Stimulated activated CD4-positive, alpha-beta T cell treated with anti-CD3 and anti-CD28 coated beads, Interleukin-4, amount 100 ng/mL, for 4 hours (primary cell): ENCODE data around the gene PPP2R2B.
"Not testable (repeated sequence)": the region's sequence is repeated elsewhere in the genome, so short reads cannot be mapped to it uniquely, and the experiment has no call there.

ENCODE experiments used
- DNase-seq, 2 experiments: peaks; one replicate each; pipeline ENCODE4 v3.0.0-alpha.2; 2020

Gene PPP2R2B

GRCh38 chr5:146588331-146589027 is 290.1 kb downstream of the PPP2R2B start:
- DNase-seq: no peak

DNA sequence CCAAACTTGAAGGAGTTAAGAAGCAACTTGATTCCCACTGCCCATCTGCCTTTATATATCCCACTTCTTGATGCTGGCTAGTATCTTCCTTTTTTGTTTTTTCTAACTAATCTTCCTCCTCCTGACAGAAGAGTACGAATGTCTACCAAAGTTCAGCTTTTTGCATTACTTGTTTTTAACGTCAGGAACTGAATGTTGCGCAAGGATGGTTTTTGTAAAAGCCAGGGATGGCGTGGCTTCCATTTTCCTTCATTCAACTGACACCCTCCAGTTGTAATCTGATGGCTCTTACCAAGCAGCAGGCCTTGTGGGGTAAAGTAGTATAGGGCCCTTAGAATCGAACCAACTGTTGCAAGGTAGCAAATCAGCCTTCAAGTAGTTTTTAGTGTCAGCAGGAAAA is 291.8 kb downstream of the PPP2R2B start:
- DNase-seq: no peak

DNA sequence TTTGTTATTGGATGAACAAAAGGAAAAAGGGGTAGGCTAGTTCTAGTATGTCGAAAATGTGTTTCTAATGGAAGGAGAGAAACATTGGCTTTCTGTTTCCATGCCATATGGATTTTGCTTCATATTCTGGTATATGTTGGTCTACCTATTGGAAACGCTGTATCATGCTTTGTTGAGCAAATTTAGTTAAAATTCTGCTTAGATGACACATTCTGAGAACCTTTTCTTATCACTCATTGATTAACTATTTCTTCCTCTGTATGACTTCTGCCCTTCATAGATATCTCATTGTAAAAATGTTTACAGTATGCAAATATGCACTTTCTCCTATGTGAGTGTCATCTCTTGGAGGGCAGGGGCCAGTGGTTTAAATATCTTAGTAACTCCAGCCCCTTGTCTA is 293.8 kb downstream of the PPP2R2B start:
- DNase-seq: no peak

GRCh38 chr5:146582051-146582596 is 296.4 kb downstream of the PPP2R2B start:
- DNase-seq: no peak

DNA sequence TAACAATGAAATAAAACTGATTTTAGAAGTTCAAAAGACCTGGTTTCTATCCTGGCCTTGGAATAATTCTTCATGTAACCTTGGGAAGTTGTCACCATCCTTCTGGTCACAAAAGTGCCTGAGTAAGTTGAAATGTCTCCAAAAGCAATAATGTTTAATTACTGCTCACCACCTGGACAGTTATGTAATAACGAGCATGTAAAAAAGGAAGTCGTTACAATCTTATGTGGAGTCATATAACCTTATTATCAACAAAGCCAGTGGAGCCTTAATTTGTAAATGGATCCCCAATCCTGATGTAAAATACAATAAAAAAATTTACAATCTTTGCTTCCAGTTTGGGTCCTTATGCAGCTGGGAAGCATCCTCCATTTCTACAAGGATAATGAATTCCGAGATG is 298.3 kb downstream of the PPP2R2B start:
- no peak for DNase-seq

DNA sequence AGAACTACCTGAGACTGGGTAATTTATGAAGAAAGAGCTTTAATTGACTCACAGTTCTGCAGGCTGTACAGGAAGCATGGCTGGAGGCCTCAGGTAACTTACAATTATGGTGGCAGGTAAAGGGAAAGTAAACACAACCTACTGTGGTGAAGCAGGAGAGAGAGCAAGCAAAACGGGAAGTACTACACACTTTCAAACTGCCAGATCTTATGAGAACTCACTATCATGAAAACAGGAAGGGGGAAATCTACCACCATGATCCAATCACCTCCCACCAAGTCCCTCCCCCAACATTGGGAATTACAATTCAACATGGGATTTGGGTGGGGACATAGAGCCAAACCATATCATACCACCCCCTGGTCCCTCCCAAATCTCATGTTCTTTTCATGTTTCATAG is 303.8 kb downstream of the PPP2R2B start:
- DNase-seq: no peak

- DNase-seq: no peak
Observed at GRCh38 chr5:146568161-146568560, 310.4 kb downstream of the PPP2R2B start.

DNA sequence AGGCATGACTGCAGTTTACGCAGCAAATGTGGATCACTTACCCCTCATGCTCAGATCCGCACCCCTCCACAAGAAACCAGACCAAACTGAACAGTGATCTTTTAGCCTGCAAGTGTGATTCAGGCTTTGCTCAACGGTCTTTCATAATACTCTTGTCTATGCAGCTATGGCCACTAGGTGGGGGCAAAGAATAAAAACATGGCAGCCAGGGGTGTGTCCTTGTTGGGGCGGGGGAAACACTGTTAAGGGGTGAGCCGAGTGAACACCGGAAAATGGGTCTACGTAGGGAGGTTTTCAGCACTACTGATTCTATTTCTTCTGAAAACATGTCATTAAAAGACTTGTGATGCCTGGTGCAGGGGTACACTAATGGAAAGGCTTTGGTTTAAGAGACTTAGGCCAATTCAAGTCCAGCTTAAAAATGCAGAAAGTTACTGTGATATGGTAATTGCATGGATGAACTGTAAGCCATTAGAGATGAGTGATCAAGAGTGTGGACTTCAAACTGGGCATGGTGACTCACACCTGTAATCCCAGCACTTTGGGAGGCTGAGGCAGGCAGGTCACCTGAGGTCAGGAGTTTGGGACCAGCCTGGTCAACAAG is 312.7 kb downstream of the PPP2R2B start:
- peak in 1 of 2 experiments; percentile 24 for DNase-seq

DNA sequence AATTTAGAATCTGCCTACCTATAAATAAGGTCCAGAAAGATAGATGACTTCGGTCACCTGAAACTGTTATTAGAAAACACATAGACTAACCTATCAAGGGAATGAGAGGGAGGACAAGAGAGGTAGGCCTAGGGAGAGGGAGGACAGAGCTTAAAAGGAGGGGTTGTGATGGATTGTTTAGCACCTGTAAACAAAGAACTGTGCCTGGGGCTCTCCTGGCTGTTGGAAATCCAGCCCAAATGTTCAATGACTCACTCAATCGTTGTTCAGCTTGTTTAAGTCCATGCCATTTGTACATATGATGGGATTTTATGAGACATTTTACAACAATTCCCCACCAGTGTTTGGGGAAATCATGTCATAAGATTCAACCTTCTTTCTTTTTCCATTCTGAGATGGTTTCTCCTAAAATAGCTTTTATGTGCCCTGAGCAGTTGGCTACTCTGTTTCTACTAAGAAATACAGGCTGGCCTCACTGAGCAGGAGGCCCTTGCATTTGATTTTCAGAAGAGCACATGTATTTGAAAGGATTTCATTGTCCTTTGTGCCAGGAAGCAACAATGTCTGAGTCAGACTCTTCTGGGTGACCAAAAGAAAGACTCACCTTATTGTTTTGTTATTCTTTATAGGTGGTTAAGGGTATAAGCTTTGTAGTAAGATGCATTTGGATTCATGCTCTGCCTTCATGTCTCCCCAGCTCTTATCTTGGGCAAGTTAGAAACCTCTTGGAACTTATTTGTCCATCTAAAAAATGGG is 314.4 kb downstream of the PPP2R2B start:
- DNase-seq: no peak

DNA sequence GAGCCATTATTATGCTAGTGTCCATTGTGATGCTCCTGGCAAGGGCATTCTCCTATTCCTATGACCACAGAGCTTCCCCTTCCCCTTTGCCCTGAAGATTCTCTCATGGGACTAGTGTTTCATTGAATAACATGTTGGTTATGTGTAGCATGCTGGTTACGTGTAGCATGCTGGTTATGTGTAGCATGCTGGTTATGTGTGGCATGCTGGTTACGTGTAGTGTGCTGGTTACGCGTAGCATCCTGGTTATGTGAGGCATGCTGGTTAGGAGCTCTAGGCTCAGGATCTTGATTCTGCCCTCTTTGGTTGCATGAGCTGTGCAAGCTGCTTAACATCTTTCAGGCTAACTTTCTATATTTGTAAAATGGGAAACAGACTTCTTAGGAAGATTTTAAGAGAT is 316.1 kb downstream of the PPP2R2B start:
- DNase-seq: no peak

DNA sequence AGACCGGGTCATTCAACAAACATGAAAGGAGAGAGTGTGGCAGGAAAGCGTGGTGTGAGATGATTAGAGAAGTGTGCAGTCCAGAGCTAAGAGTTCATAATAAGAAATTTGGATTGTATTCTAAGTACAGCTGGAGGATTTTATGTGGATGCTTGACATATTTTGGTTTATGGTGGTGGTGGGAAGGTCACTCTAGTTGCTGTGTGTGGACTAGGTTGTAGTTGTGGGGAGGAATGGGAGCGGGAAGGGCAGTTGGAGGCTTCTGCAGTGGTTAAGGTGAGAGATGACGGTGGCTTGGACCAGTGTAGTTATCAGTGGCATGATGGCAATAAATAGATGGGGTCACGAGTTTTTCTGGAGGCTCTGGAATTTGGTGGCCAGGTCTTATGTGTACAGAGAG is 316.8 kb downstream of the PPP2R2B start:
- DNase-seq: no peak

GRCh38 chr5:146560205-146560812 is 318.2 kb downstream of the PPP2R2B start:
- DNase-seq: no peak

- DNase-seq: not testable (repeated sequence)
Observed at GRCh38 chr5:146556884-146557283, 321.7 kb downstream of the PPP2R2B start.

GRCh38 chr5:146553446-146553845 is 325.1 kb downstream of the PPP2R2B start:
- no peak for DNase-seq

DNA sequence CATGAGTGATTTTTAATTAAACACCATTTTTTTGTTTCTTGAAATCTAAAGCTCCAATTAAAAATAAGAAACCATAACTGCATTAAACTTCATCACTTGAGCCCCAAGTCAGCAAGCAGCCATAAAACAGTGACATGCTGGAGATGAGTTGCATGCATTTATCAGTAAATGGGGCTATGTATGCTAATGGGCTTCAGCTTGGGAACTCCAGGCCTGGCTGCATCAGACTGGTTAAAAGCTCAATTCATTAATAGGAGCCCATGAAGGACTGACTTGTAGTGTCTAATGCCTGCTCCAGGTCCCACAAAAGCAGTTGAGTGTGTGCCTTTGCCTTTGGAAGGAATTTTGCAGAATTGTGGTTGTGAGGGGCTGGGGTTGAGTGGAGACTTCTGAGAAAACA is 328.9 kb downstream of the PPP2R2B start:
- DNase-seq: no peak

GRCh38 chr5:146548781-146549449 is 329.6 kb downstream of the PPP2R2B start:
- DNase-seq: no peak

- no peak for DNase-seq
Observed at GRCh38 chr5:146544232-146544631, 334.3 kb downstream of the PPP2R2B start.

DNA sequence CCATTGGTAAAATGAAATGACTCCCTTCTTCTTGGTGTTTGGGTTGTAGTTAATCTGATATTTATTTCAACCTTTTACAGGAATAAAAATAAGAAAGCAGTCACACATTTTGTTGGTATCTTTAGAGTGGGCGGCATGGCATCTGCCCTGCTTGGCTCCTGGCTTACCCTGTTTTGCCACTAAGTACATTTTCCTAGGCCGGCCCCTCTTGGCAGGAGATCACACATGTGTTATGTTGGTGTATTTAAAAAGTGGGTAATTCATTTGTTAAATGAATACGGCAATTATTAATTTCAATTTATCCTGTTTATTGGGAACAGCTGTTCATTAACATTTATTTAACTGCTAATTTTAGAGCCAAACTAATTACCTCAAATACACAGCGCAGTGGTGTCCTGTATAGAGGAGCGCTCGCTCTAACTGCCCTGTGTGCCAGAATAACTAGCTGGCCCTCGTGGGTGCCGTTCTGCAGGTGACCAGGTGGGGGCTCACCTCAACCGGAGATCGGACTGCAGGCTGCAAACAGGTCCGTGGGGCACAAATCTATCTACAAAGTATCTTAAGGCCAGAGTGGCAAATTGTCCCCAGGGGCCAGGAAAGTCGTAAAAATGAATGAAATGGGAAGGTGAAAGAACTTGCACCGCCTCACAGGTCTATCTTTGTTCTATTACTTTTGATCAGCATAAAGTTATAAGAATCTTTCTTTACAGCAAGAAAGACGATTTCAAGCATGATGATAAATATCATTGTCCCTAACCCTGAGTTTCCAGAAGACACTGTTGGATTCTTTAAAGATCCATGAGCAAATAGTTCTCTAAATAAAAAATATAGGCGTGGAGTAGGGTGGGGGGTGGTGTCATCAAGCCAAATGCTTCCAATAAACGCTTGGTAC is 336.4 kb downstream of the PPP2R2B start:
- peak; percentile 51 to 63 for DNase-seq

DNA sequence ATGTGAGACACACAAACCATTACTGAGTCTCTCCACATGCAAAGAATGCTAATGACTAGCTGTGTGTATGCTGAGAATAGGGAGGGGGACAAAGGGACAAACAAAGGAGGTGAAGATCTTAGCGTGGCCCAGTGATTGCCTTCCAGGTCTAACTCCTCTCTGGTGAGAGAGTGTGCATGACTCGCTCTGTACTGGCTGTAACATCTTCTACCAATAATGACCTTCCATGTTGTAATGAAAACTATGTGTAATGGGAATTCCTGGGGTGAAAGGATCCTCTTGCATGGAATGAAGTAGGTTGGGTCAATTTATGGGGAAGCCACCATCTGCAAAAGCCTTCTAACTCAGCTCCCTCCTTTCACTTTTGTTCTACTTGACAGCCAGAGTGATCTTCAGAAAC is 338.1 kb downstream of the PPP2R2B start:
- no peak for DNase-seq

DNA sequence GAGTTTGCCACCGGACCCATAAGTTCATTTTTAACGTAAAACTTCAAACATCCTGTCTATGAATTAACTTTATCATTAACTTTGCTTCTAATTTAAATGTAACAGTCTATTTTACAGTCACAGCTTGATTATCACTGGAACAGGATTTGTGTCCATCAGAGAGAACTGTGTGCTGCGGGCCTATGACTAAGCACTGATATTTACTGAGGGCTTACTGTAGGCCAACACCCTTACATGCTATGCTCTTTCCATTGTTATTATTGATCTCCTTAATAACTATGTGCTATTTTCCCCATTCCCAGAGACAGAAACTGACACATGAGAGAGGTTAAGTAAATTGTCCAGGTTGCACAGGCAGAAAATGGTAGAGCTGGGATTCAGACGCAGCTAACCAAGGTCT is 338.6 kb downstream of the PPP2R2B start:
- DNase-seq: no peak

- DNase-seq: no peak
Observed at GRCh38 chr5:146538432-146538831, 340.1 kb downstream of the PPP2R2B start.

- no peak for DNase-seq
Observed at GRCh38 chr5:146533882-146534281, 344.7 kb downstream of the PPP2R2B start.
